SHP77 (cell line): ENCODE results near the gene SLC26A9.
A peak's percentile ranks its signal among the peaks of the same experiment; 100 is the strongest.

Source experiments
- DNase-seq, 2 experiments: peaks; one replicate each; lab custom pipeline; 2025; lab: John Stamatoyannopoulos, UW

The SLC26A9 gene

GRCh38 chr1:205972491-205973168 is 29.4 kb upstream of the SLC26A9 start:
- no peak for DNase-seq

- DNase-seq = no peak
Observed at GRCh38 chr1:205972081-205972480, 28.8 kb upstream of the SLC26A9 start.

GRCh38 chr1:205971082-205971481 is 27.8 kb upstream of the SLC26A9 start:
- DNase-seq = no peak

- no peak for DNase-seq
Observed at GRCh38 chr1:205970486-205970885, 27.2 kb upstream of the SLC26A9 start.

- DNase-seq = no peak
Observed at GRCh38 chr1:205969229-205969628, 26.0 kb upstream of the SLC26A9 start.

- DNase-seq = no peak
Observed at GRCh38 chr1:205967554-205968335, 24.5 kb upstream of the SLC26A9 start.

GRCh38 chr1:205965036-205965884 is 22.0 kb upstream of the SLC26A9 start:
- peak in 1 of 2 experiments; percentile 10 for DNase-seq

GRCh38 chr1:205963352-205964155 is 20.3 kb upstream of the SLC26A9 start:
- no peak for DNase-seq

GRCh38 chr1:205962821-205963221 is 19.6 kb upstream of the SLC26A9 start:
- DNase-seq = no peak

GRCh38 chr1:205961991-205962820 is 18.9 kb upstream of the SLC26A9 start:
- no peak for DNase-seq

GRCh38 chr1:205961405-205961804 is 18.1 kb upstream of the SLC26A9 start:
- DNase-seq = no peak

GRCh38 chr1:205959789-205960188 is 16.5 kb upstream of the SLC26A9 start:
- no peak for DNase-seq

GRCh38 chr1:205955499-205955898 is 12.2 kb upstream of the SLC26A9 start:
- no peak for DNase-seq

GRCh38 chr1:205954819-205955404 is 11.7 kb upstream of the SLC26A9 start:
- DNase-seq = no peak

GRCh38 chr1:205951746-205952145 is 8.5 kb upstream of the SLC26A9 start:
- no peak for DNase-seq

GRCh38 chr1:205950826-205951549 is 7.7 kb upstream of the SLC26A9 start:
- DNase-seq = no peak

- DNase-seq = no peak
Observed at GRCh38 chr1:205950280-205950679, 7.0 kb upstream of the SLC26A9 start.

GRCh38 chr1:205949753-205950152 is 6.5 kb upstream of the SLC26A9 start:
- DNase-seq = no peak

- no peak for DNase-seq
Observed at GRCh38 chr1:205948886-205949285, 5.6 kb upstream of the SLC26A9 start.

- no peak for DNase-seq
Observed at GRCh38 chr1:205948039-205948438, 4.8 kb upstream of the SLC26A9 start.
